Astrocyte (in vitro differentiated cells and primary cell): ENCODE measurements around the gene ARHGAP44.

ENCODE experiments used
- EZH2 ChIP-seq: IDR thresholded peaks from 2 replicates; pipeline ENCODE4 v1.6.1; 2012; ENCODE audit warnings: mild to moderate bottlenecking, low read length, inconsistent platforms; ENCODE audit not compliant: insufficient read depth
- TF ChIP-seq, protein P1 (sequence below): IDR thresholded peaks from 2 replicates; pipeline ENCODE4 v1.5.1; 2011; ENCODE audit warnings: low read depth, mild to moderate bottlenecking, inconsistent platforms, low read length, moderate library complexity; ENCODE audit not compliant: insufficient read depth

- TF ChIP-seq, protein P1, sequence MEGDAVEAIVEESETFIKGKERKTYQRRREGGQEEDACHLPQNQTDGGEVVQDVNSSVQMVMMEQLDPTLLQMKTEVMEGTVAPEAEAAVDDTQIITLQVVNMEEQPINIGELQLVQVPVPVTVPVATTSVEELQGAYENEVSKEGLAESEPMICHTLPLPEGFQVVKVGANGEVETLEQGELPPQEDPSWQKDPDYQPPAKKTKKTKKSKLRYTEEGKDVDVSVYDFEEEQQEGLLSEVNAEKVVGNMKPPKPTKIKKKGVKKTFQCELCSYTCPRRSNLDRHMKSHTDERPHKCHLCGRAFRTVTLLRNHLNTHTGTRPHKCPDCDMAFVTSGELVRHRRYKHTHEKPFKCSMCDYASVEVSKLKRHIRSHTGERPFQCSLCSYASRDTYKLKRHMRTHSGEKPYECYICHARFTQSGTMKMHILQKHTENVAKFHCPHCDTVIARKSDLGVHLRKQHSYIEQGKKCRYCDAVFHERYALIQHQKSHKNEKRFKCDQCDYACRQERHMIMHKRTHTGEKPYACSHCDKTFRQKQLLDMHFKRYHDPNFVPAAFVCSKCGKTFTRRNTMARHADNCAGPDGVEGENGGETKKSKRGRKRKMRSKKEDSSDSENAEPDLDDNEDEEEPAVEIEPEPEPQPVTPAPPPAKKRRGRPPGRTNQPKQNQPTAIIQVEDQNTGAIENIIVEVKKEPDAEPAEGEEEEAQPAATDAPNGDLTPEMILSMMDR: no peak
- no peak for TF ChIP-seq EZH2
Observed at GRCh38 chr17:12815642-12816141, 26.4 kb downstream of the ARHGAP44 start.
